ENCODE data around the gene CCDC191. TPM values are rescaled to one million over a fixed set of nuclear protein-coding genes. Genes with fewer than 3 reads are reported as not detected.

Gene CCDC191
- total RNA-seq (ENCODE audit: low replicate concordance): 4.2 and 7.4 TPM in 2 replicates

- peak within 1 kb of the TSS; percentile 100 for H3K4me3 ChIP-seq (ENCODE audit: low read depth, low read length)
- peak; percentile 100 for DNase-seq (ENCODE audit: low read depth)
- TF ChIP-seq CTCF (IDR thresholded peaks at IDR 0.05; ENCODE audit: insufficient read depth, low read length): no peak
Observed at GRCh38 chr3:114056130-114057010, at the start of gene CCDC191, which contains the start of gene QTRT2. Gene CCDC191, minus strand, starts transcription at chr3:114056526. Its CDS starts 60 bp downstream, at chr3:114056466. Gene QTRT2, plus strand, starts transcription at chr3:114056737. Its CDS starts 8,521 bp downstream, at chr3:114065258.

GRCh38 chr3:114104414-114104813 is 48.1 kb upstream of the CCDC191 start:
- no peak for DNase-seq (ENCODE audit: low read depth)
- H3K4me3 ChIP-seq (ENCODE audit: low read depth, low read length): no peak overlapping the region
- TF ChIP-seq CTCF (IDR thresholded peaks at IDR 0.05; ENCODE audit: insufficient read depth, low read length): no peak

- H3K4me3 ChIP-seq (ENCODE audit: low read depth, low read length): no peak overlapping the region
- no peak for DNase-seq (ENCODE audit: low read depth)
- no peak for TF ChIP-seq CTCF (IDR thresholded peaks at IDR 0.05; ENCODE audit: insufficient read depth, low read length)
Observed at GRCh38 chr3:114103858-114104257, 47.5 kb upstream of the CCDC191 start.

GRCh38 chr3:114103181-114103580 is 46.9 kb upstream of the CCDC191 start:
- H3K4me3 ChIP-seq (ENCODE audit: low read depth, low read length): no peak overlapping the region
- DNase-seq (ENCODE audit: low read depth): no peak
- TF ChIP-seq CTCF (IDR thresholded peaks at IDR 0.05; ENCODE audit: insufficient read depth, low read length): no peak

GRCh38 chr3:114101101-114101500 is 44.8 kb upstream of the CCDC191 start:
- DNase-seq (ENCODE audit: low read depth): no peak
- no peak for TF ChIP-seq CTCF (IDR thresholded peaks at IDR 0.05; ENCODE audit: insufficient read depth, low read length)
- H3K4me3 ChIP-seq (ENCODE audit: low read depth, low read length): no peak overlapping the region

- TF ChIP-seq CTCF (IDR thresholded peaks at IDR 0.05; ENCODE audit: insufficient read depth, low read length): no peak
- H3K4me3 ChIP-seq (ENCODE audit: low read depth, low read length): no peak overlapping the region
- DNase-seq (ENCODE audit: low read depth): peak; percentile 7
Observed at GRCh38 chr3:114095796-114096195, 39.5 kb upstream of the CCDC191 start.

Measured in fibroblast of the aortic adventitia (primary cell).